BE2C (cell line): ENCODE results near the gene KCNG2.

Experiments used
- DNase-seq: peaks from one replicate; pipeline ENCODE4 v3.0.0-alpha.2; 2020
- H3K27me3 ChIP-seq: fragments of 250-450 bp; sonication (Bioruptor Pico); 2 replicates; pipeline ENCODE4 v1.5.1; 2020; ENCODE audit warnings: mild to moderate bottlenecking
- H3K36me3 ChIP-seq: fragments of 250-450 bp; sonication (Bioruptor Pico); 2 replicates; pipeline ENCODE4 v1.5.1; 2020; ENCODE audit warnings: mild to moderate bottlenecking
- H3K4me1 ChIP-seq: fragments of 250-450 bp; sonication (Bioruptor Pico); 2 replicates; pipeline ENCODE4 v1.5.1; 2020
- H3K4me3 ChIP-seq: 2 replicates; pipeline ENCODE4 v1.5.1; 2011; ENCODE audit warnings: low read depth, low read length
- H3K9me3 ChIP-seq: fragments of 250-450 bp; sonication (Bioruptor Pico); 2 replicates; pipeline ENCODE4 v1.5.1; 2020
- TF ChIP-seq, protein P1 (sequence below): IDR thresholded peaks from 2 replicates; pipeline ENCODE4 v1.5.1; 2012; ENCODE audit warnings: mild to moderate bottlenecking, low read depth, low read length

Gene KCNG2

DNA sequence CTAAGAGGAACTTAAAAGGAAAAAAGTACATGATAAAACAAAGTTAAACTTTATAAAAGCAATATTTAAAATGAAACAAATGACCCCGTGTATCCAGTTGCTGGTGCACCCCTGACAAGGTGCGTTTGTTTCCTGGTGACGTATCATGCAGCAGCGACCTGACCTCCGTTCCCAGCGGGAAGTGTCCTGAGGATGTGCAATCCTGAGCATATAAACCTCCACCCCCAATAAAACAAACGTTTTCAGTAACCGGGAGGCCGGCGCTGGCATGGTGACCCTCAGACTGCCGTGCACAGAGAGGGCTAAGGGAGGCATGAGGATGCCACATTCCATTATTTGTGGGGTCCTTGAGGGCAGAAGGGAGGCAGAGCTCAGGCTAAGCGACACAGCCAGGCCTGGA lies 138.9 kb downstream of the KCNG2 start:
- Histone ChIP-seq H3K4me1 (no peaks in the 10 kb centered on the region), H3K36me3 (no peaks in the 10 kb centered on the region), H3K27me3 (no peaks in the 10 kb centered on the region), H3K9me3 (no peaks in the 10 kb centered on the region), H3K4me3 (no peak overlapping the region)
- TF ChIP-seq, protein P1, sequence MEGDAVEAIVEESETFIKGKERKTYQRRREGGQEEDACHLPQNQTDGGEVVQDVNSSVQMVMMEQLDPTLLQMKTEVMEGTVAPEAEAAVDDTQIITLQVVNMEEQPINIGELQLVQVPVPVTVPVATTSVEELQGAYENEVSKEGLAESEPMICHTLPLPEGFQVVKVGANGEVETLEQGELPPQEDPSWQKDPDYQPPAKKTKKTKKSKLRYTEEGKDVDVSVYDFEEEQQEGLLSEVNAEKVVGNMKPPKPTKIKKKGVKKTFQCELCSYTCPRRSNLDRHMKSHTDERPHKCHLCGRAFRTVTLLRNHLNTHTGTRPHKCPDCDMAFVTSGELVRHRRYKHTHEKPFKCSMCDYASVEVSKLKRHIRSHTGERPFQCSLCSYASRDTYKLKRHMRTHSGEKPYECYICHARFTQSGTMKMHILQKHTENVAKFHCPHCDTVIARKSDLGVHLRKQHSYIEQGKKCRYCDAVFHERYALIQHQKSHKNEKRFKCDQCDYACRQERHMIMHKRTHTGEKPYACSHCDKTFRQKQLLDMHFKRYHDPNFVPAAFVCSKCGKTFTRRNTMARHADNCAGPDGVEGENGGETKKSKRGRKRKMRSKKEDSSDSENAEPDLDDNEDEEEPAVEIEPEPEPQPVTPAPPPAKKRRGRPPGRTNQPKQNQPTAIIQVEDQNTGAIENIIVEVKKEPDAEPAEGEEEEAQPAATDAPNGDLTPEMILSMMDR, result no peak
- DNase-seq, result no peak

DNA sequence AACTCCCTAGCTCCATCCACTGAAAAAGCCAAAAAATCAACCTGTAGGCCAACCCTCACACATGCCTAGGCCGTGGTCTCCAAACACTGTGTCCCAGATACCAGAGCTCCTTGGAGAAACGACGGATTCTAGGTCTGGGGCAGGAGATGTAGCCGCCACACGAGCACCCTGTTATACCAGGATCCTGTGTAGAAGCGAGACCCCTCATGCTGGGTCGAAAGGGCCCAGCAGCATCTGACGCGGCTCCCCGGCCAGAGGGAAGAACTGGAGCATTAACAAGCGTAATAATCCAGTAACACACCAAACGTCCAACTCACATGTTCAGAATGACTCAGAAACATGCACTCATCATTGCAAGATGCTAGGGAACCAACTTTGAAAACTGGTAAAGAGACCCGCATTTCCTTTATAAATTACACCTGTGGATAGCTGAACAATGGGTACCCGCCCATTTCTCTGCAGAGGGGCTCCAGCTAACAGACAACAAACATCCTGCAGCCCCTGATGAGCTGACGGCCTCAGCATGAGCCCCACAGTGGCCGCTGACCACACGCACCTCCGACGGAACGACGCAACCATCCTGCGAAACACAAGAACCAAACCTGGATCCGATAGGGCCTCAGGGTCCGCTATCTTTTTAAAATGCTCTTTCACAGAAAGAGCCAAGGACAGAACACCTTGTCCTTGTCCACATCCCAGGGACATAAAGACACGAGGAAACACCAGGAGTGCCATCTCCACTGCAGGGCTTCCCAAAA lies 139.5 kb downstream of the KCNG2 start:
- Histone ChIP-seq H3K9me3 (no peaks in the 10 kb centered on the region), H3K36me3 (no peaks in the 10 kb centered on the region), H3K4me1 (no peaks in the 10 kb centered on the region), H3K27me3 (no peaks in the 10 kb centered on the region), H3K4me3 (no peak overlapping the region)
- no peak for DNase-seq
- TF ChIP-seq, protein P1, result no peak

DNA sequence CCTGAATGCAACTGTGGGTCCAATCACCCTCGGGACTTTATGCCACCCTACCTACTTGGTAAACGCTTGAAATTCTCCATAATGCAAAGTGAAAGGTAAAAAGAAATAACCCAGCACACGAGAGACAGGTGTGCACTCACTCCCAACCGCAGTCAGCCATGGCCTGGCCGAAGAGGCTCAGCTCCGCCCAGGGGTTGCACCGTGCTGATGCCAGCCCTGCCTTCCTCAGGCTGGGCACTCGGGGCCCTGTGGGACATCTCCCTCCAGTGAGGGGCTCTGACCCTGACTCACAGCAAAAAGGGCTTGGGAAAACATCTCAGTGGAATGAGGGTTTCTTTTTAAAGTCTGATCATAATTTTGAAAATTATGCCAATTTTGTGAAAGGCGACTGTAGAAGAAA lies 140.5 kb downstream of the KCNG2 start:
- H3K4me1 ChIP-seq, result no peaks in the 10 kb centered on the region
- TF ChIP-seq, protein P1, result no peak
- DNase-seq, result no peak
- H3K36me3 ChIP-seq, result no peaks in the 10 kb centered on the region
- H3K9me3 ChIP-seq, result no peaks in the 10 kb centered on the region
- no peak overlapping the region for H3K4me3 ChIP-seq
- no peaks in the 10 kb centered on the region for H3K27me3 ChIP-seq

DNA sequence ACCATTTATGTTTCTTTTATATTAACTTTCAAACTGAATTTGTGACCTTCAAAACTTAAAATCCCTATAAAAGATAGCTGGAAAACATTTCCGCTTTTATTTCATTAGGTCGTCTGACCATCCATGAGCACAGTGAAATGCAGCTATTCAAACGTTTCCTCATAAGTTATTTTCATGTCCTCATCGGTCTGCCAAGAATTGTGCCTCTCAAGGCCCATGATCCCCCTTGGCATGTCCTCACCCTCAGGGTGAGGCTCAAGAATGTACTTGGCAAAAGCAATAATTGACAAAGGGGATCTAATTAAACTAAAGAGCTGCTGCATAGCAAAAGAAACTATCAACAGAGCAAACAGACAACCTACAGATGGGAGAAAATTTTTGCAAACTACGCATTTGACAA lies 141.4 kb downstream of the KCNG2 start:
- DNase-seq, result no peak
- no peaks in the 10 kb centered on the region for H3K27me3 ChIP-seq
- H3K4me1 ChIP-seq, result no peaks in the 10 kb centered on the region
- H3K4me3 ChIP-seq, result no peak overlapping the region
- TF ChIP-seq, protein P1, result no peak
- H3K9me3 ChIP-seq, result no peaks in the 10 kb centered on the region
- no peaks in the 10 kb centered on the region for H3K36me3 ChIP-seq

DNA sequence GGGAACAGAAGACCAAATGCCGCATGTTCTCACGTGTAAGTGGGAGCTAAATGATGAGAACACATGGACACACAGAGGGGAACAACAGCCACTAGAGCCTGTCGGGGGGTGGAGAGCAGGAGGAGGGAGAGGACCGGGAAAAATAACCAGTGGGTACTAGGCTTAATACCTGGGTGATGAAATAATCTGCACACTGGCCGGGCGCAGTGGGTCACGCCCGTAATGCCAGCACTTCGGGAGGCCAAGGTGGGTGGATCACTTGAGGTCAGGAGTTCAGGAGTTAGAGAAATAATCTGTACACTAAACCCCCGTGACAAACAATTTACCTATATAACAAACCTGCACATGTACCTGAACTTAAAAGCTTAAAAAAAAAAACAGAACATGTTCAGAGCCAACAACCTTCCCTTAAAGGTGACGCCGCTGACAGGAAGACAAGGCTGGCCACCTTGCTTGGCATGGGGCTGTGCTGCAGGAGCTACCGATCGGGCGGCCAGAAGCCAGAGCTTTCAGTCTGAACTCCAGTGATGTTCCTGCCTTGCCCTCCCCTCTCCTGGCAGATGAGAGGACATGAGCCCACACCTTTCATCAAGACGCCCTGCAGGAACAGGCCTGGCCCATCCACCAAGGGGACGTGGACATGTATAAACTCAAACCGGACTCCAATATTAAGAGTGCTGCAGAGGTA lies 142.5 kb downstream of the KCNG2 start:
- H3K4me3 ChIP-seq, result no peak overlapping the region
- H3K36me3 ChIP-seq, result no peaks in the 10 kb centered on the region
- TF ChIP-seq, protein P1, result no peak
- H3K4me1 ChIP-seq, result no peaks in the 10 kb centered on the region
- no peaks in the 10 kb centered on the region for H3K9me3 ChIP-seq
- no peak for DNase-seq
- no peaks in the 10 kb centered on the region for H3K27me3 ChIP-seq

DNA sequence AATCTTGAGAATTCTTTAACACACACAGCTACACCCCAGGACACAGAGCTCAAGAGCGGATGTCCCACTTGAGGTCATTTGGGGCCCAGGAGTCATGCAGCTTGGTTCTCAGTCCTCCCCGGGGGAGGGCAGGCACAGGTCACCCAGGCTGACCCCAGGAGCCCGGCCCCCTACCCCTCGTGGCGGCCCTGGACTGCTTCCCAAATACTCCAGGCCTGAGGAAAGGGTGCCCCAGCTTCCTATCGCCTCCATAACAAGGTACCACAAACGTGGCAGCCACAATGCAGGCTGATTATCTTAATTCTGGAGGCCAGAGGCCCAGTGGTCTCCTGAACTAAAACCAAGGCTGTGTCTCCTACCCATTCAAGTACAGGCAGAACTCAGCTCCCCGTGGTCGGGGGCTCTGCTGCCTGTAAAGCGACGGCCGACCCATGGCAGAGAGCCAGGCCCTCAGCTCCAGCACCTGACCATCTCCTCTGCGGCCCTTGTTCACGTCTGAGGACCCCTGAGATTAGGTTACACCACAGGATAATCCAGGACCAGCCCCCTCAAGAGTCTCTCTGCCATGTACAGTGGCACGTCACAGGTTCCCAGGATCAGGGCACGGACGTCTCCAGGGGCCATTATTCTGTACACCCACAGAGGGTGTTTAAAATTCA lies 143.2 kb downstream of the KCNG2 start:
- no peak overlapping the region for H3K4me3 ChIP-seq
- no peak for DNase-seq
- no peaks in the 10 kb centered on the region for H3K36me3 ChIP-seq
- H3K9me3 ChIP-seq, result no peaks in the 10 kb centered on the region
- H3K4me1 ChIP-seq, result no peaks in the 10 kb centered on the region
- H3K27me3 ChIP-seq, result no peaks in the 10 kb centered on the region
- TF ChIP-seq, protein P1, result no peak
